ENCODE results near the gene SH2D3C. TPM values are rescaled to one million over a fixed set of nuclear protein-coding genes. Genes with fewer than 3 reads are reported as not detected.

SH2D3C gene
- total RNA-seq, 1 donor from 2014 or later = 5.8 TPM

DNA sequence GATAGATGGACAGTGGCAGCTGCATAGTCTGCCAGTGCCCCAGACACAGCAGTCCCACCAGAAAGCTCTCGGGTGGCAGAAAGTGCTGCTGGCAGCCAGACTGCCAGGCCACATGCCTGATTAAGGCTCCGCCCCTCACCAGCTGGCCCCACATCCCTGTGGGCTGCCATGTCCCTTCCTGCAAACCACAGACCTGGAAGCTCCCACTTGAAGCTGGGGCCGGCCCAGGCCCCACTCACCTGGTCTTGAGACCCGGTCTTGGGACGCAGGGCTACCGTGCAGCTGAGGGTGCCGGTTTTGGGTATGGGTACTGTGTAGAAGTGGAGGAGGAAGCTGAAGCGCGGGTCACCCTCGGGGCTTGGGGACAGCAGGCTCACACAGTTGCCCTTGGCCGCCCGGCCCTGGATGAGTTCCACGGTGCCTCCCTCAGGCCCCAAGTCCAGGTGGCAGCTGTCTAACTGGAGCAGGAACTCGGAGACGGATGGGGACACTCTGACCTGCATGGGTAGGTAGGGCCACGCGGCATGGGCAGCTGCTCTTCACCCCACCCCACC is 39.5 kb upstream of the SH2D3C start:
- FAIRE-seq = no peak
- no peak overlapping the region for H3K27ac Mint-ChIP-seq (ENCODE audit: unreplicated experiment)

DNA sequence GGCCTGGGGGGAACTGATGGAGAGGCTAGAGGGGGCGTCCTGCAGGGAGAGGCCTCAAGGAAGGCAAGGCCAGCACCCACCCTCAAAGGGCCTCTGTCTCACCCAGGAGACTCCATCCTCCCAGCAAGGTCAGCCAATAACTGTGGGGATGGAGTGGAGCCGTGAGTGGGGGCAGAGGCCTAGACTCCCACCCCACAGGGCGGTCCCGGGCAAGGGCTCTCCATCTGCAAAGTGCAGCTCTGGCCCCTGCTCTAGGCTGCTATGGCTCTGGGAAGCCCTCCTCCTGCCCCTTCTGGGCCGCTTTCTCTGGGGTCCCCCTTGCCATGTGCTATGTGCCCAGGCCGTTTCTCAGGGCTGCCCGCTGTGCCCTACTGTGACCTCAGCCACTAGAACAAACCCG is 38.3 kb upstream of the SH2D3C start:
- TF ChIP-seq EZH2 (IDR thresholded peaks at IDR 0.05; ENCODE audit: insufficient read depth, low read length) (no peak), CTCF (IDR thresholded peaks at IDR 0.05; ENCODE audit: insufficient read depth, low read depth, low read length) (no peak)
- Histone ChIP-seq H4K20me1 (ENCODE audit: insufficient read depth, low read length) (peaks cover 5% of the 10 kb centered on the region), H3K27me3 (ENCODE audit: insufficient read depth, low read length) (no peaks in the 10 kb centered on the region), H3K9me3 (ENCODE audit: insufficient read depth, low read depth, low read length) (no peaks in the 10 kb centered on the region), H3K36me3 (ENCODE audit: insufficient read depth, low read length) (peaks cover 12% of the 10 kb centered on the region), H2AFZ (ENCODE audit: low read depth, low read length) (no peak overlapping the region), H3K4me1 (ENCODE audit: insufficient read depth, low read length) (no peaks in the 10 kb centered on the region), H3K27ac (ENCODE audit: low read depth, low read length) (no peak overlapping the region), H3K4me2 (ENCODE audit: low read length) (no peak overlapping the region), H3K4me3 (ENCODE audit: insufficient read depth, low read depth, low read length) (no peak overlapping the region), H3K9ac (ENCODE audit: low read length) (no peak overlapping the region), H3K79me2 (ENCODE audit: insufficient read depth, low read length) (no peaks in the 10 kb centered on the region)
- FAIRE-seq (no peak), DNase-seq (ENCODE audit: low read depth) (no peak)
- Mint-ChIP-seq H3K4me1 (ENCODE audit: low read depth, unreplicated experiment) (peaks cover 1% of the 10 kb centered on the region), H3K9me3 (ENCODE audit: unreplicated experiment) (no peaks in the 10 kb centered on the region), H3K27ac (ENCODE audit: unreplicated experiment) (no peak overlapping the region), H3K4me3 (ENCODE audit: unreplicated experiment) (no peak overlapping the region), H3K27me3 (ENCODE audit: low read depth, unreplicated experiment) (no peaks in the 10 kb centered on the region), H3K36me3 (ENCODE audit: low read depth, unreplicated experiment) (peaks cover 12% of the 10 kb centered on the region)

More for the DNA sequence above, 39.5 kb upstream of the SH2D3C start:
- no peak for TF ChIP-seq EZH2 (IDR thresholded peaks at IDR 0.05; ENCODE audit: insufficient read depth, low read length)
- TF ChIP-seq CTCF (IDR thresholded peaks at IDR 0.05; ENCODE audit: insufficient read depth, low read depth, low read length) = no peak
- peaks cover 1% of the 10 kb centered on the region for H3K4me1 Mint-ChIP-seq (ENCODE audit: low read depth, unreplicated experiment)
- H3K27ac ChIP-seq (ENCODE audit: low read depth, low read length) = no peak overlapping the region
- no peak overlapping the region for H3K4me3 ChIP-seq (ENCODE audit: insufficient read depth, low read depth, low read length)
- H4K20me1 ChIP-seq (ENCODE audit: insufficient read depth, low read length) = peaks cover 5% of the 10 kb centered on the region
- no peaks in the 10 kb centered on the region for H3K4me1 ChIP-seq (ENCODE audit: insufficient read depth, low read length)
- H3K4me3 Mint-ChIP-seq (ENCODE audit: unreplicated experiment) = no peak overlapping the region
- H3K79me2 ChIP-seq (ENCODE audit: insufficient read depth, low read length) = no peaks in the 10 kb centered on the region
- no peak overlapping the region for H3K4me2 ChIP-seq (ENCODE audit: low read length)
- no peak for DNase-seq (ENCODE audit: low read depth)
- peaks cover 3% of the 10 kb centered on the region for H3K36me3 ChIP-seq (ENCODE audit: insufficient read depth, low read length)
- H3K9me3 Mint-ChIP-seq (ENCODE audit: unreplicated experiment) = no peaks in the 10 kb centered on the region
- no peak overlapping the region for H2AFZ ChIP-seq (ENCODE audit: low read depth, low read length)
- no peaks in the 10 kb centered on the region for H3K9me3 ChIP-seq (ENCODE audit: insufficient read depth, low read depth, low read length)
- no peaks in the 10 kb centered on the region for H3K27me3 Mint-ChIP-seq (ENCODE audit: low read depth, unreplicated experiment)
- no peaks in the 10 kb centered on the region for H3K27me3 ChIP-seq (ENCODE audit: insufficient read depth, low read length)
- H3K36me3 Mint-ChIP-seq (ENCODE audit: low read depth, unreplicated experiment) = peaks cover 12% of the 10 kb centered on the region
- no peak overlapping the region for H3K9ac ChIP-seq (ENCODE audit: low read length)

DNA sequence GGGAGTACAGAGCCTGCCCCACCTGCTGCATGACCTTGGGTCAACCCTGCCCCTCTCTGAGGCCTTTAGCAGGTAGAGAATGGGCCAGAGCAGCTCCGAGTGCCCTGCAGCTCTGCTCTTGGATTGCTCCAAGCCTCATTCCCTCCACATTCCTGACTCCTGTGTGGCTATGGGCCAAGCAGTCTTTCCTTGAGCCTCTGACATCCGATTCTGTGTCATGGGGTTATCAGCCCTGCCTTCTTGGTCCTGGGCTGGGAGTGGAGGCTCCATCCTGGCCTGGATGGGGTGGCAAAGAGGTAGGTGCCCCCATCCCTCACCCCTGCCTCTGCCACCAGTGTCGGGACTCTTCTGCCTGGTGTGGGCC is 37.9 kb upstream of the SH2D3C start:
- no peak overlapping the region for H3K4me3 ChIP-seq (ENCODE audit: insufficient read depth, low read depth, low read length)
- no peaks in the 10 kb centered on the region for H3K79me2 ChIP-seq (ENCODE audit: insufficient read depth, low read length)
- H2AFZ ChIP-seq (ENCODE audit: low read depth, low read length) = no peak overlapping the region
- no peaks in the 10 kb centered on the region for H3K4me1 ChIP-seq (ENCODE audit: insufficient read depth, low read length)
- H3K27ac ChIP-seq (ENCODE audit: low read depth, low read length) = no peak overlapping the region
- H4K20me1 ChIP-seq (ENCODE audit: insufficient read depth, low read length) = peaks cover 5% of the 10 kb centered on the region
- FAIRE-seq = no peak
- peaks cover 13% of the 10 kb centered on the region for H3K36me3 ChIP-seq (ENCODE audit: insufficient read depth, low read length)
- no peak overlapping the region for H3K9ac ChIP-seq (ENCODE audit: low read length)
- no peak overlapping the region for H3K4me2 ChIP-seq (ENCODE audit: low read length)
- peaks cover 12% of the 10 kb centered on the region for H3K36me3 Mint-ChIP-seq (ENCODE audit: low read depth, unreplicated experiment)
- no peak overlapping the region for H3K27ac Mint-ChIP-seq (ENCODE audit: unreplicated experiment)
- no peaks in the 10 kb centered on the region for H3K9me3 Mint-ChIP-seq (ENCODE audit: unreplicated experiment)
- no peak for DNase-seq (ENCODE audit: low read depth)
- peaks cover 1% of the 10 kb centered on the region for H3K4me1 Mint-ChIP-seq (ENCODE audit: low read depth, unreplicated experiment)
- no peak for TF ChIP-seq EZH2 (IDR thresholded peaks at IDR 0.05; ENCODE audit: insufficient read depth, low read length)
- no peak for TF ChIP-seq CTCF (IDR thresholded peaks at IDR 0.05; ENCODE audit: insufficient read depth, low read depth, low read length)
- no peaks in the 10 kb centered on the region for H3K27me3 ChIP-seq (ENCODE audit: insufficient read depth, low read length)
- no peaks in the 10 kb centered on the region for H3K9me3 ChIP-seq (ENCODE audit: insufficient read depth, low read depth, low read length)
- no peak overlapping the region for H3K4me3 Mint-ChIP-seq (ENCODE audit: unreplicated experiment)
- no peaks in the 10 kb centered on the region for H3K27me3 Mint-ChIP-seq (ENCODE audit: low read depth, unreplicated experiment)

Data from astrocyte (in vitro differentiated cells and primary cell).